ENCODE measurements around the gene BTF3L4.
"Not testable (repeated sequence)": the region's sequence is repeated elsewhere in the genome, so short reads cannot be mapped to it uniquely, and the experiment has no call there.

BTF3L4 gene

GRCh38 chr1:52041551-52042185 lies 14.4 kb upstream of the BTF3L4 start:
- no peak for DNase-seq (ENCODE audit: low read depth in 1 of 2, low spot score in 1 of 2)
- no peak overlapping the region for H3K27ac ChIP-seq (replicated peaks)
- TF ChIP-seq SPI1 (IDR thresholded peaks at IDR 0.05; ENCODE audit: borderline replicate concordance, low read depth) (no peak), POLR2AphosphoS5 (IDR thresholded peaks at IDR 0.05; ENCODE audit: low read depth) (no peak)
- H3K27me3 ChIP-seq (ENCODE audit: insufficient read depth, poor library complexity, severe bottlenecking), result no peaks in the 10 kb centered on the region
- no peak overlapping the region for H3K4me3 ChIP-seq (replicated peaks; ENCODE audit: insufficient read depth, low read length)

DNA sequence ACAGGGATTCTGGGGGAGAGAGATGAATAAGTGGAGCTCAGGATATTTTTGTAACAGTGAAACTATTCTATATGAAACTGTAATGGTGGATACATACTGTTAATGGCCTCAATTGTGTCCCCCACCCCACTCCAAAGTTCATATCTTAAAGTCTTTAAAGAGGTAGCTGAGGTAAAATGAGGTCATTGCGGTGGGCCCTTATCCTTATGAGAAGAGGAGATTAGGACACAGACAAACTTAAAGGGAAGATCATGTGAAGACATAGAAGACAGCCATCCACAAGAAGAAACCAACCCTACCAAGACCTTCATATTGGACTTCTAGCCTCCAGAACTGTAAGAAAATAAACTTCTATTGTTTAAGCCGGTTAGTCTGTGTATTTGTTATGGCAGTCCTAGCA lies 10.9 kb upstream of the BTF3L4 start:
- DNase-seq (ENCODE audit: low read depth in 1 of 2, low spot score in 1 of 2), result no peak
- no peak overlapping the region for H3K27ac ChIP-seq (replicated peaks)
- H3K27me3 ChIP-seq (ENCODE audit: insufficient read depth, poor library complexity, severe bottlenecking), result no peaks in the 10 kb centered on the region
- H3K4me3 ChIP-seq (replicated peaks; ENCODE audit: insufficient read depth, low read length), result no peak overlapping the region
- TF ChIP-seq REST (IDR thresholded peaks at IDR 0.05; ENCODE audit: insufficient replicate concordance, low read depth) (no peak), SPI1 (IDR thresholded peaks at IDR 0.05; ENCODE audit: borderline replicate concordance, low read depth) (no peak), GABPA (IDR thresholded peaks at IDR 0.05; ENCODE audit: low read depth) (no peak), POLR2AphosphoS5 (IDR thresholded peaks at IDR 0.05; ENCODE audit: low read depth) (no peak)
- TF ChIP-seq, protein P1, sequence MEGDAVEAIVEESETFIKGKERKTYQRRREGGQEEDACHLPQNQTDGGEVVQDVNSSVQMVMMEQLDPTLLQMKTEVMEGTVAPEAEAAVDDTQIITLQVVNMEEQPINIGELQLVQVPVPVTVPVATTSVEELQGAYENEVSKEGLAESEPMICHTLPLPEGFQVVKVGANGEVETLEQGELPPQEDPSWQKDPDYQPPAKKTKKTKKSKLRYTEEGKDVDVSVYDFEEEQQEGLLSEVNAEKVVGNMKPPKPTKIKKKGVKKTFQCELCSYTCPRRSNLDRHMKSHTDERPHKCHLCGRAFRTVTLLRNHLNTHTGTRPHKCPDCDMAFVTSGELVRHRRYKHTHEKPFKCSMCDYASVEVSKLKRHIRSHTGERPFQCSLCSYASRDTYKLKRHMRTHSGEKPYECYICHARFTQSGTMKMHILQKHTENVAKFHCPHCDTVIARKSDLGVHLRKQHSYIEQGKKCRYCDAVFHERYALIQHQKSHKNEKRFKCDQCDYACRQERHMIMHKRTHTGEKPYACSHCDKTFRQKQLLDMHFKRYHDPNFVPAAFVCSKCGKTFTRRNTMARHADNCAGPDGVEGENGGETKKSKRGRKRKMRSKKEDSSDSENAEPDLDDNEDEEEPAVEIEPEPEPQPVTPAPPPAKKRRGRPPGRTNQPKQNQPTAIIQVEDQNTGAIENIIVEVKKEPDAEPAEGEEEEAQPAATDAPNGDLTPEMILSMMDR (IDR thresholded peaks at IDR 0.05; ENCODE audit: insufficient read depth, low read length), result no peak

DNA sequence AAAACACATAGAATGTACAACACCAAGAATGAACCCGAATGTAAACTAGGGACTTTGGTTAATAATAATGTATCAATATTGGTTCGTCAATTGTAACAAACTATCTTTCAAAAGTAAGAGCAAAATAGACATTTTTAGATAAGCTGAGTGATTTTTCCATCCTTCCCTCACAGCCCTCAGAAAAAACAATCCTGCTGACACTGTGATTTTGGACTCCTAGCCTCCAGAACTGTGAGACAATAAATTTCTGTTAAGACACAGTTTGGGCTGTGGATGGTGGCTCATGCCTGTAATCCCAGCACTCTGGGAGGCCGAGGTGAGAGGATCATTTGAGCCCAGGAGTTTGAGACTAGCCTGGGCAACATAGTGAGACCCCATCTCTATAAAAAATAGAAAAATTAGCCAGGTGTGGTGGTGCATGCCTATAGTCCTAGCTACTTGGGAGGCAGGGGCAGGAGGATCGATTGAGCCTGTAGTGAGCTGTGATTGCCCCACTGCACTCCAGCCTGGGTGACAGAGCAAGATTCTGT lies 10.4 kb upstream of the BTF3L4 start:
- DNase-seq (ENCODE audit: low read depth in 1 of 2, low spot score in 1 of 2); H3K27ac ChIP-seq (replicated peaks); H3K27me3 ChIP-seq (ENCODE audit: insufficient read depth, poor library complexity, severe bottlenecking); H3K4me3 ChIP-seq (replicated peaks; ENCODE audit: insufficient read depth, low read length): not testable (repeated sequence)

GRCh38 chr1:52049337-52049736 lies 6.8 kb upstream of the BTF3L4 start:
- H3K27ac ChIP-seq (replicated peaks); H3K27me3 ChIP-seq (ENCODE audit: insufficient read depth, poor library complexity, severe bottlenecking); H3K4me3 ChIP-seq (replicated peaks; ENCODE audit: insufficient read depth, low read length); DNase-seq (ENCODE audit: low read depth in 1 of 2, low spot score in 1 of 2): not testable (repeated sequence)

DNA sequence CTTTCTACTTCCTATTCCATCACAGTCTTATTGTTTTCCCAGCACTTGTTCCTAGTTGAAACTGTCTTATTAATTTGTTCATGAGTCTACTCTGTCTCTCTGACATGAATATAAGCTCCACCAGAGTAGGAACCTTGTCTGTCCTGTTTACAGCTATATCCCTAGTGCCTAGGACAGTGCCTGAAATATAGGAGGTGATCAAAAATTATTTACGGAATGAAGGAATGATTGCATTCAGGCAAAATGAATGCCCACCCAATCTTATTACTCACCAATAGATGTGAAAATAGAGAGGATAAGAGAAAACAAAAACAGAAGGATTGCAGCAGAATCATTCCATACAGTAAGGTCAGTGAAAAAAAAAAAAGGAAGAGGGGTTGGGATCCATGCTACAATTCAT lies 2.2 kb upstream of the BTF3L4 start:
- Histone ChIP-seq H3K27ac (replicated peaks) (no peak overlapping the region), H3K4me3 (replicated peaks; ENCODE audit: insufficient read depth, low read length) (peak overlapping the region; percentile 87), H3K27me3 (ENCODE audit: insufficient read depth, poor library complexity, severe bottlenecking) (no peaks in the 10 kb centered on the region)
- TF ChIP-seq POLR2AphosphoS5 (IDR thresholded peaks at IDR 0.05; ENCODE audit: low read depth), result no peak
- TF ChIP-seq GABPA (IDR thresholded peaks at IDR 0.05; ENCODE audit: low read depth), result no peak
- no peak for TF ChIP-seq REST (IDR thresholded peaks at IDR 0.05; ENCODE audit: insufficient replicate concordance, low read depth)
- no peak for TF ChIP-seq SPI1 (IDR thresholded peaks at IDR 0.05; ENCODE audit: borderline replicate concordance, low read depth)
- TF ChIP-seq, protein P1 (IDR thresholded peaks at IDR 0.05; ENCODE audit: insufficient read depth, low read length), result no peak
- no peak for DNase-seq (ENCODE audit: low read depth in 1 of 2, low spot score in 1 of 2)

Data from HL-60 (cell line).